ENCODE data around the gene KSR2.

DNA sequence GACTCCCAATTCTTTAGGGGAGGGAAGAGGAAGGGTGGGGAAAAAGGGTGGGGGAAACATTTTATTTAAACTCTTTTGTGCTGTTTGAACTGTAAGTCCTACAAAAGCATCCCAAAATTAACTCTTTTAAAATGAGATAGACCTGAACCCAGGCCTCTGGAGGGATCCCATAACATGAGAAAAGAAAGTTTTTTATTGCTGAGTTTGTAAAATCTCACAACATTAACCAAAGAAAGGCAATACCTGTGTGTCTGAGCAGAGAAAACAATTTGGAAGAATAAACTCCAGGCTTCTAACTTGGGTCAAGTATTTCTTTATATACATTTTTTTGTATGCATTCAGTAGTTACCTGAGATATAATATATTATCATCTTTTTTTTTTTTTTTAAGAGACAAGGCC, 107.1 kb downstream of the KSR2 start:
- TF ChIP-seq, protein P1, sequence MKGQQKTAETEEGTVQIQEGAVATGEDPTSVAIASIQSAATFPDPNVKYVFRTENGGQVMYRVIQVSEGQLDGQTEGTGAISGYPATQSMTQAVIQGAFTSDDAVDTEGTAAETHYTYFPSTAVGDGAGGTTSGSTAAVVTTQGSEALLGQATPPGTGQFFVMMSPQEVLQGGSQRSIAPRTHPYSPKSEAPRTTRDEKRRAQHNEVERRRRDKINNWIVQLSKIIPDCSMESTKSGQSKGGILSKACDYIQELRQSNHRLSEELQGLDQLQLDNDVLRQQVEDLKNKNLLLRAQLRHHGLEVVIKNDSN (IDR thresholded peaks at IDR 0.05; ENCODE audit: borderline replicate concordance, extremely low read length, insufficient read depth, low read depth, low read length), result no peak
- no peak for TF ChIP-seq IRF4 (IDR thresholded peaks at IDR 0.05; ENCODE audit: low read depth, low read length)
- no peak for TF ChIP-seq ZNF274 (IDR thresholded peaks at IDR 0.05; ENCODE audit: insufficient read depth, insufficient read length)
- TF ChIP-seq POLR2A (IDR thresholded peaks at IDR 0.05; ENCODE audit: low read depth, low read length), result no peak
- TF ChIP-seq ESRRA (IDR thresholded peaks at IDR 0.05; ENCODE audit: low read length), result no peak
- no peak for TF ChIP-seq CBX5 (IDR thresholded peaks at IDR 0.05; ENCODE audit: low read depth)
- no peak for TF ChIP-seq RAD51 (IDR thresholded peaks at IDR 0.05)
- TF ChIP-seq HCFC1 (IDR thresholded peaks at IDR 0.05; ENCODE audit: low read length), result no peak
- TF ChIP-seq, protein P2, sequence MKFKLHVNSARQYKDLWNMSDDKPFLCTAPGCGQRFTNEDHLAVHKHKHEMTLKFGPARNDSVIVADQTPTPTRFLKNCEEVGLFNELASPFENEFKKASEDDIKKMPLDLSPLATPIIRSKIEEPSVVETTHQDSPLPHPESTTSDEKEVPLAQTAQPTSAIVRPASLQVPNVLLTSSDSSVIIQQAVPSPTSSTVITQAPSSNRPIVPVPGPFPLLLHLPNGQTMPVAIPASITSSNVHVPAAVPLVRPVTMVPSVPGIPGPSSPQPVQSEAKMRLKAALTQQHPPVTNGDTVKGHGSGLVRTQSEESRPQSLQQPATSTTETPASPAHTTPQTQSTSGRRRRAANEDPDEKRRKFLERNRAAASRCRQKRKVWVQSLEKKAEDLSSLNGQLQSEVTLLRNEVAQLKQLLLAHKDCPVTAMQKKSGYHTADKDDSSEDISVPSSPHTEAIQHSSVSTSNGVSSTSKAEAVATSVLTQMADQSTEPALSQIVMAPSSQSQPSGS (IDR thresholded peaks at IDR 0.05; ENCODE audit: low read length), result no peak

Measured in GM12878 (cell line).